SK-N-SH treated with all-trans-retinoic acid at 6 μM for 48 hours (cell line): ENCODE data around the gene PDILT.

Experiments
- ARNTL ChIP-seq: fragments of 450-650 bp; formaldehyde crosslinking; IDR thresholded peaks from 2 replicates; pipeline ENCODE4 v1.5.0; 2020; ENCODE audit warnings: low read depth, mild to moderate bottlenecking, moderate library complexity, borderline replicate concordance
- ESRRG ChIP-seq: fragments of 250-450 bp; sonication (Bioruptor Pico); IDR thresholded peaks from 2 replicates; pipeline ENCODE4 v1.6.1; 2021; ENCODE audit warnings: mild to moderate bottlenecking
- GLIS3 ChIP-seq: fragments of 250-450 bp; sonication (Bioruptor Pico); IDR thresholded peaks from 2 replicates; pipeline ENCODE4 v1.5.0; 2020; ENCODE audit warnings: mild to moderate bottlenecking, moderate library complexity
- ISL1 ChIP-seq: fragments of 250-450 bp; sonication (Bioruptor Pico); IDR thresholded peaks from 2 replicates; pipeline ENCODE4 v2.1.2; 2022; ENCODE audit warnings: mild to moderate bottlenecking, moderate library complexity
- PATZ1 ChIP-seq: fragments of 250-450 bp; sonication (Bioruptor Pico); IDR thresholded peaks from 2 replicates; pipeline ENCODE4 v1.8.0; 2020; ENCODE audit warnings: mild to moderate bottlenecking, moderate library complexity, borderline replicate concordance
- RARB ChIP-seq: fragments of 250-450 bp; sonication (Bioruptor Pico); IDR thresholded peaks from 2 replicates; pipeline ENCODE4 v1.8.0; 2021; ENCODE audit warnings: mild to moderate bottlenecking, moderate library complexity
- ZFP3 ChIP-seq: fragments of 250-450 bp; sonication (Bioruptor Pico); IDR thresholded peaks from 2 replicates; pipeline ENCODE4 v1.5.0; 2020; ENCODE audit warnings: mild to moderate bottlenecking, moderate library complexity
- ZFP30 ChIP-seq: fragments of 450-650 bp; formaldehyde crosslinking; IDR thresholded peaks from 2 replicates; pipeline ENCODE4 v1.5.0; 2022; ENCODE audit warnings: mild to moderate bottlenecking, moderate library complexity

DNA sequence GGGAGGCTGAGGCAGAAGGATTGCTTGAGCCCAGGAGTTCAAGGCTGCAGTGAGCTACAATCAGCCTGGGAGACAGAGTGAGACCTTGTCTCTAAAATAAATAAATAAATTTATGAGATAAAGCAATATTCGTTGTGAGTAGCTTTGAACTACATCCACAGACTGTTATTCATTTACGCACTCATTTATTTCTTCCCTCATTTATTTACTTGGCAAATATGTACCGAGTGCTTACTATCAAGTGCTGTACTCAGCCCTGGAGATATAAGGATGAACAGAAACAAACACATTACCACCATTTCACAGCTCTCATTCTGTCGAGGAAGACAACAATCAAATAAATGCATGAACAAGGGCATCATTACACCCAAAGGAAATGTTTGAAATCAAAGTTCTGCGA, 27.4 kb downstream of the PDILT start:
- TF ChIP-seq ISL1 (CRISPR knock-in tag): no peak
- TF ChIP-seq ARNTL (CRISPR knock-in tag): no peak
- no peak for TF ChIP-seq ESRRG (CRISPR knock-in tag)
- no peak for TF ChIP-seq PATZ1
- no peak for TF ChIP-seq RARB (CRISPR knock-in tag)
- no peak for TF ChIP-seq GLIS3 (CRISPR knock-in tag)
- no peak for TF ChIP-seq ZFP3
- no peak for TF ChIP-seq ZFP30 (CRISPR knock-in tag)
